Activated CD8-positive, alpha-beta memory T cell treated with anti-CD3 and anti-CD28 coated beads for 1 hour (primary cell): ENCODE data around the gene MBOAT2.
"Not testable (repeated sequence)": the region's sequence is repeated elsewhere in the genome, so short reads cannot be mapped to it uniquely, and the experiment has no call there.

Experiments used
- DNase-seq, 2 donors: peaks; one replicate each; pipeline ENCODE4 v3.0.0-alpha.2; 2020; ENCODE audit warnings: low read depth in 1 of 2; ENCODE audit errors: extremely low read depth in 1 of 2

Gene MBOAT2

GRCh38 chr2:8965216-8965969, 38.1 kb downstream of the MBOAT2 start:
- no peak for DNase-seq

- no peak for DNase-seq
Observed at GRCh38 chr2:8962890-8963289, 40.6 kb downstream of the MBOAT2 start.

- DNase-seq, result no peak
Observed at GRCh38 chr2:8957628-8958027, 45.9 kb downstream of the MBOAT2 start.

- no peak for DNase-seq
Observed at GRCh38 chr2:8956774-8957173, 46.7 kb downstream of the MBOAT2 start.

GRCh38 chr2:8954990-8955389, 48.5 kb downstream of the MBOAT2 start:
- no peak for DNase-seq

- no peak for DNase-seq
Observed at GRCh38 chr2:8953525-8953924, 50.0 kb downstream of the MBOAT2 start.

- DNase-seq, result no peak
Observed at GRCh38 chr2:8939486-8940114, 63.9 kb downstream of the MBOAT2 start.

GRCh38 chr2:8938384-8938783, 65.1 kb downstream of the MBOAT2 start:
- DNase-seq, result no peak

GRCh38 chr2:8935982-8936381, 67.5 kb downstream of the MBOAT2 start:
- DNase-seq, result no peak

- DNase-seq, result no peak
Observed at GRCh38 chr2:8934338-8934737, 69.1 kb downstream of the MBOAT2 start.

- no peak for DNase-seq
Observed at GRCh38 chr2:8932702-8933101, 70.8 kb downstream of the MBOAT2 start.

GRCh38 chr2:8930185-8930584, 73.3 kb downstream of the MBOAT2 start:
- not testable (repeated sequence) for DNase-seq

GRCh38 chr2:8929128-8929527, 74.4 kb downstream of the MBOAT2 start:
- no peak for DNase-seq

- DNase-seq, result no peak
Observed at GRCh38 chr2:8927510-8928455, 75.7 kb downstream of the MBOAT2 start.

- DNase-seq, result no peak
Observed at GRCh38 chr2:8926356-8926755, 77.1 kb downstream of the MBOAT2 start.

- no peak for DNase-seq
Observed at GRCh38 chr2:8925411-8925810, 78.1 kb downstream of the MBOAT2 start.

- no peak for DNase-seq
Observed at GRCh38 chr2:8923183-8923582, 80.3 kb downstream of the MBOAT2 start.

GRCh38 chr2:8922431-8922830, 81.1 kb downstream of the MBOAT2 start:
- no peak for DNase-seq

- no peak for DNase-seq
Observed at GRCh38 chr2:8918412-8918811, 85.1 kb downstream of the MBOAT2 start.

GRCh38 chr2:8915941-8916340, 87.5 kb downstream of the MBOAT2 start:
- no peak for DNase-seq

GRCh38 chr2:8913767-8914166, 89.7 kb downstream of the MBOAT2 start:
- not testable (repeated sequence) for DNase-seq
